ENCODE results near the gene EPS8.
"Not testable (repeated sequence)": the region's sequence is repeated elsewhere in the genome, so short reads cannot be mapped to it uniquely, and the experiment has no call there.

Gene EPS8

DNA sequence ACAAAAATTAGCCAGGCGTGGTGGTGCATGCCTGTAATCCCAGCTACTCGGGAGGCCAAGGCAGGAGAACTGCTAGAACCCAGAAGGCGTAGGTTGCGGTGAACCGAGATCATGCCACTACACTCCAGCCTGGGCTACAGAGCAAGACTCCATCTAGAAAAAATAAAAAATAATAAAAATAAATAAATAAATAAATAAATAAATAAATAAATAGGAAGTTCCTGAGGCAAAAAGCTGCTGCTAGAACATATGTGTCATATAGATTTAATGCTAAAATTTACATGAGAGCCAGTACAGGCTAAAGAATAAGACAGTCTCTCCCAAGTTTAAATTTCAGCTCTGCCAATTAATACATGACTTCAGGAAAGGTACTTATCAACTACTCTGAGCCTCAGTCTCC is 48.8 kb downstream of the EPS8 start:
- not testable (repeated sequence) for H3K27ac Mint-ChIP-seq (ENCODE audit: low read depth); H3K9me3 Mint-ChIP-seq; ATAC-seq (replicated peaks; ENCODE audit: extremely low read depth, poor library complexity, severe bottlenecking); H3K4me1 Mint-ChIP-seq; H3K4me3 Mint-ChIP-seq; DNase-seq (ENCODE audit: low spot score in 2 of 2); H3K36me3 Mint-ChIP-seq (ENCODE audit: insufficient read depth)
- H3K27me3 Mint-ChIP-seq: peaks cover 11% of the 10 kb centered on the region

- Mint-ChIP-seq H3K27ac (ENCODE audit: low read depth) (no peak overlapping the region), H3K4me1 (no peaks in the 10 kb centered on the region)
Measured at GRCh38 chr12:15738438-15739015, 50.7 kb downstream of the EPS8 start.

GRCh38 chr12:15735837-15736615 is 53.2 kb downstream of the EPS8 start:
- H3K4me1 Mint-ChIP-seq: no peaks in the 10 kb centered on the region
- DNase-seq (ENCODE audit: low spot score in 2 of 2): no peak
- no peak for ATAC-seq (replicated peaks; ENCODE audit: extremely low read depth, poor library complexity, severe bottlenecking)
- H3K36me3 Mint-ChIP-seq (ENCODE audit: insufficient read depth): no peaks in the 10 kb centered on the region
- H3K27me3 Mint-ChIP-seq: peaks cover 11% of the 10 kb centered on the region
- H3K27ac Mint-ChIP-seq (ENCODE audit: low read depth): no peak overlapping the region
- H3K9me3 Mint-ChIP-seq: no peaks in the 10 kb centered on the region
- no peak overlapping the region for H3K4me3 Mint-ChIP-seq

More at GRCh38 chr12:15738438-15739015, 50.7 kb downstream of the EPS8 start:
- peaks cover 11% of the 10 kb centered on the region for H3K27me3 Mint-ChIP-seq
- H3K36me3 Mint-ChIP-seq (ENCODE audit: insufficient read depth): no peaks in the 10 kb centered on the region
- no peak overlapping the region for H3K4me3 Mint-ChIP-seq
- DNase-seq (ENCODE audit: low spot score in 2 of 2): no peak
- no peak for ATAC-seq (replicated peaks; ENCODE audit: extremely low read depth, poor library complexity, severe bottlenecking)
- H3K9me3 Mint-ChIP-seq: no peaks in the 10 kb centered on the region

DNA sequence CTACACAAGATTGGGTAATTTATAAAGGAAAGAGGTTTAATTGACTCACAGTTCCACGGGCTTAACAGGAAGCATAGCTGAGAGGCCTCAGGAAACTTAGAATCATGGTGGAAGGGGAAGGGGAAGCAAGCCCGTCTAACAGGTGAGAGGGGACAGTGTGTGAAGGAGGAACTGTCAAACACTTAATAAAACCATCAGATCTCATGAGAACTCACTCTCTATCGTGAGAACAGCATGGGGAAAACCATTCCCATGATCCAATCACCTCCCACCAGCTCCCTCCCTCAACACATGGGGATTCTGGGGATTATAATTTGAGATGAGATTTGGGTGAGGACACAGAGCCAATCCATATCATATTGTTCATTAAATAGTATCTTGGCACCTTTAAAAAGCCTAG is 56.1 kb downstream of the EPS8 start:
- no peak for ATAC-seq (replicated peaks; ENCODE audit: extremely low read depth, poor library complexity, severe bottlenecking)
- H3K4me3 Mint-ChIP-seq: no peak overlapping the region
- H3K27me3 Mint-ChIP-seq: peaks cover 17% of the 10 kb centered on the region
- no peaks in the 10 kb centered on the region for H3K9me3 Mint-ChIP-seq
- H3K27ac Mint-ChIP-seq (ENCODE audit: low read depth): no peak overlapping the region
- H3K4me1 Mint-ChIP-seq: no peaks in the 10 kb centered on the region
- no peaks in the 10 kb centered on the region for H3K36me3 Mint-ChIP-seq (ENCODE audit: insufficient read depth)
- no peak for DNase-seq (ENCODE audit: low spot score in 2 of 2)

GRCh38 chr12:15732341-15733061 is 56.7 kb downstream of the EPS8 start:
- Mint-ChIP-seq H3K27ac (ENCODE audit: low read depth) (no peak overlapping the region), H3K4me1 (no peaks in the 10 kb centered on the region), H3K4me3 (no peak overlapping the region), H3K9me3 (no peaks in the 10 kb centered on the region), H3K36me3 (ENCODE audit: insufficient read depth) (no peaks in the 10 kb centered on the region), H3K27me3 (peaks cover 17% of the 10 kb centered on the region)
- ATAC-seq (replicated peaks; ENCODE audit: extremely low read depth, poor library complexity, severe bottlenecking) (no peak), DNase-seq (ENCODE audit: low spot score in 2 of 2) (no peak)

DNA sequence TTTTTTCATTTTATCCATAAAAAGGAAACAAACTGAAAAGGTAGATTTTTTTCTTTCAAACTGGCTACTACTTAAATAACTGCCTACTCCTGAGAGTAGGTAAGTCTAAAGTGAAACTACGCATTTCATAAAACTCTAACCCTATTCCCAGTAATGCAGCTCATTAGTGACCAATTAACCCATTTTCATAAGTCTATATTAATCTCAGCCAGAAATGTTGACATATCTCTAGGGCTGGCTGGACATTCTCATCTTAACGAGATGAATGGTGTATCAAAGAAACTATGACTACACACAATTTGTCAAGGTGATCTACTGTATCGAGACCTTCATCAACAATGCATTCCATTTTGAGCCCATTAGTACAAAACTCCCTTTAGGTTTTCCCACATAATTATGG is 57.2 kb downstream of the EPS8 start:
- no peak for DNase-seq (ENCODE audit: low spot score in 2 of 2)
- no peaks in the 10 kb centered on the region for H3K36me3 Mint-ChIP-seq (ENCODE audit: insufficient read depth)
- no peaks in the 10 kb centered on the region for H3K9me3 Mint-ChIP-seq
- H3K4me1 Mint-ChIP-seq: no peaks in the 10 kb centered on the region
- no peak overlapping the region for H3K4me3 Mint-ChIP-seq
- peaks cover 17% of the 10 kb centered on the region for H3K27me3 Mint-ChIP-seq
- ATAC-seq (replicated peaks; ENCODE audit: extremely low read depth, poor library complexity, severe bottlenecking): no peak
- H3K27ac Mint-ChIP-seq (ENCODE audit: low read depth): no peak overlapping the region

GRCh38 chr12:15729097-15729496 is 60.1 kb downstream of the EPS8 start:
- Mint-ChIP-seq H3K36me3 (ENCODE audit: insufficient read depth) (no peaks in the 10 kb centered on the region), H3K9me3 (no peaks in the 10 kb centered on the region)
- no peak for ATAC-seq (replicated peaks; ENCODE audit: extremely low read depth, poor library complexity, severe bottlenecking)

DNA sequence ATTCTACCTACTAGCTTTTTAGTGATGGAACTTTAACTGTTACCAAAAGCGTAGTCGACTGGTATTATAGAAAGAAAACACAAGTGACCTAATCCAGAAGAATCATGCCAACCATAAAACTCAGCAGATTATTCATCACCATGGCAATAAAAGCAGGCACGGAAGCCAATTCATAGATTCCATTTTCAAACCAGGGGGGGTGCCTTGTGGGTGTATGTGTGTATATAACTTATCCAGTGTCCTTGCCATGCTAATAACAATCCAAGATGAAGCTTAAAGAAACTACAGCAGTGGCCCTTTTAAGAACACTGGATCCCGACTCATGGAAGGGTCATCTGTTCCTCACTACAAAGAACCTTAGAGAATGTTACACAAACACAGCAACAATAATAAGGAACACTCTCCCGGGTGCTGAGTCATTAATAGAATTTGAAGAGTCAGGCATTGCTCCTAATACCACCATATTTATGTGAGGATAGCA is 61.0 kb downstream of the EPS8 start:
- Mint-ChIP-seq H3K36me3 (ENCODE audit: insufficient read depth) (no peaks in the 10 kb centered on the region), H3K27me3 (peaks cover 17% of the 10 kb centered on the region), H3K4me3 (no peak overlapping the region), H3K4me1 (no peaks in the 10 kb centered on the region), H3K9me3 (no peaks in the 10 kb centered on the region), H3K27ac (ENCODE audit: low read depth) (no peak overlapping the region)
- no peak for DNase-seq (ENCODE audit: low spot score in 2 of 2)
- no peak for ATAC-seq (replicated peaks; ENCODE audit: extremely low read depth, poor library complexity, severe bottlenecking)

More at GRCh38 chr12:15729097-15729496, 60.1 kb downstream of the EPS8 start:
- DNase-seq (ENCODE audit: low spot score in 2 of 2): no peak
- no peaks in the 10 kb centered on the region for H3K4me1 Mint-ChIP-seq
- no peak overlapping the region for H3K4me3 Mint-ChIP-seq
- no peak overlapping the region for H3K27ac Mint-ChIP-seq (ENCODE audit: low read depth)
- peaks cover 17% of the 10 kb centered on the region for H3K27me3 Mint-ChIP-seq

- DNase-seq (ENCODE audit: low spot score in 2 of 2) (no peak), ATAC-seq (replicated peaks; ENCODE audit: extremely low read depth, poor library complexity, severe bottlenecking) (no peak)
- Mint-ChIP-seq H3K27me3 (peaks cover 25% of the 10 kb centered on the region), H3K27ac (ENCODE audit: low read depth) (no peak overlapping the region), H3K36me3 (ENCODE audit: insufficient read depth) (no peaks in the 10 kb centered on the region), H3K4me1 (no peaks in the 10 kb centered on the region), H3K9me3 (no peaks in the 10 kb centered on the region), H3K4me3 (no peak overlapping the region)
Measured at GRCh38 chr12:15726878-15727150, 62.4 kb downstream of the EPS8 start.

DNA sequence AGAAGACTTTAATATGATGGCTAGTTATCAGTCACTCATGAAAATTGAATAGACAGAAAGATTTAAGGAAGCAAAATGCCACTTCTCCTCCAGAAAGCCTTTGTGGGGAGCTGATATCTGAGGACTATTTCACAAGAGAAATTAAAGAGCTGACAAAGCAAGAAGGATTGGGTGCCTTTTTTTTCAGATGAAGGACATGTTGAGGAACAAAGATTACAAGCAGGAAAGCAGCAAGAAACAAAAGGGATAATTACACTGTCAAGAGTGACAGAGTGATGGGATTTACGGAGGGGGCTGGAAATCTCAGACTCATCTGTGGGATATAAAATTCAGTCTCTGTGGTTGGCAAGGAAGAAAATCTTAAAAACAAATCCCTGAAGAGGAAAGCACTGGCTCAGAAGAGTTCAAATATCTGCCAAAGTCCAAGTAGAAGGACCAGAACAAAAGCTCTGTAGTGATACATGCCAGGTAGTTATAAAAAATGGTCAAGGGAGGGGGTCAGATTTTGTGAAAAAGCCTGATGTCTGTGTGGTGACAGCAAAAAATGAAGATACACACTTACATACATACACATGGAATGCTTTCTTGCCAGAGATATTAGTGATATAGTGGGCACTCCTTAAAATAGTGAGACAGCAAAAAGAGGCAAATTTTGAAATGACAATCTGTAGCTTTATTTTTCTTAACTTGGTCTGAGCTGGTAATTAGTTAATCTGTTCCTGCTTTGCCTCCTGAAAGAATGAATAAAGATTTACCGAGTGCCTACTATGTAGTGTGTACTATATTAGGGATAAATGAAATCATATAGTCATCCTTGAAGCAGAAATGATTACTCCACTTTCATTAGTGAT is 62.9 kb downstream of the EPS8 start:
- Mint-ChIP-seq H3K4me3 (no peak overlapping the region), H3K4me1 (no peaks in the 10 kb centered on the region), H3K9me3 (no peaks in the 10 kb centered on the region), H3K27me3 (peaks cover 25% of the 10 kb centered on the region), H3K36me3 (ENCODE audit: insufficient read depth) (no peaks in the 10 kb centered on the region), H3K27ac (ENCODE audit: low read depth) (no peak overlapping the region)
- ATAC-seq (replicated peaks; ENCODE audit: extremely low read depth, poor library complexity, severe bottlenecking) (no peak), DNase-seq (ENCODE audit: low spot score in 2 of 2) (no peak)

DNA sequence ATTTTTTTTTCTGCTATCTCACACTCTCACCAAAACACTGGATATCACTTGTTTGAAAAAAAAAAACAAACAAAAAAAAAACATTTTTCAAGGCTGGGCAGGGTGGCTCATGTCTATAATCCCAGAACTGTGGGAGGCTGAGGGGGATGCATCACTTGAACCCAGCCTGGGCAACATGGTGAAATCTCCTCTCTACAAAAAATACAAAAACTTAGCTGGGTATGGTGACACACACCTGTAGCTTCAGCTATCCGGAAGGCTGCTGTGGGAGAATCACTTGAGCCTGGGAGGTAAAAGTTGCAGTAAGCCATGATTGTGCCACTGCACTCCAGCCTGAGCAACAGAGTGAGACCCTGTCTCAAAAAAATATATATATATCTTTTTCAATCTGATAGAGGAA is 66.2 kb downstream of the EPS8 start:
- peaks cover 7% of the 10 kb centered on the region for H3K27me3 Mint-ChIP-seq
- no peak for ATAC-seq (replicated peaks; ENCODE audit: extremely low read depth, poor library complexity, severe bottlenecking)

DNA sequence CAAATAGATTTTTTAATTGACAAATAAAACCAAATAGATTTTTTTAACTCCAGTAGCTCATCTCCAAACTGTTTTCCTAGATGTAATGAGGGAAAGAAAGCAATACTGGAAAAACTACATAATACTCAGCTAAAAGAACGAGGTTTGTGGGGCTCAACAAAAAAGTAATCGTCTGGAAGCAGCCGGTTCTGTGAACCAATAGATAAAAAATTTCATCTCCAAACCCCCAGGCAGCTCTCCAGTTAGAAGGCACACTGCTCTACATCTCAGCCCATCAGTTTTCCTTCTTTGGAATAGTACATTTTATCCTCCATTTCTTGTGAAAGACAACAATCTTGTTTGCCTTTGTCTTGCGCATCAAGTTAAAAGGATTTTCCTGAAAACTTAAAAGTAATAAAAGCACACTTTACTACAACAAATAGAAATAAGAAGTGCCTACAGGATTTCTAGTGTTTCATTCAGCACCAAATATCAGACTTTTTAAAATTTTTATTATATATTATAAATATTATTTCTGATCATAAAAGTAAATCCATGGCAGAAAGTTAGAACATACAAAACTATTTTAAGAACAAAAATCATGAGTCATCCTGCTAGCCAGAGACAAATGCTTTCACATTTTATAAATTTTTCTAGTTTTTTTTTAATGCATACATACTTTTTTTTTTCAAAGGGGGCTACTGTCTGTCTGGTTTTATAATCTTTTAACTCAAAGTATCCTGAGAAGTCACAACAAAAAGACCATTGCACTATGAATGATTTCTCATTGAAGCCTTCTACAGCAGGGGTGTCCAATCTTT is 67.7 kb downstream of the EPS8 start:
- no peaks in the 10 kb centered on the region for H3K9me3 Mint-ChIP-seq
- DNase-seq (ENCODE audit: low spot score in 2 of 2): no peak
- H3K27me3 Mint-ChIP-seq: peaks cover 20% of the 10 kb centered on the region
- H3K4me3 Mint-ChIP-seq: no peak overlapping the region
- no peak overlapping the region for H3K27ac Mint-ChIP-seq (ENCODE audit: low read depth)
- ATAC-seq (replicated peaks; ENCODE audit: extremely low read depth, poor library complexity, severe bottlenecking): no peak
- H3K36me3 Mint-ChIP-seq (ENCODE audit: insufficient read depth): no peaks in the 10 kb centered on the region
- no peaks in the 10 kb centered on the region for H3K4me1 Mint-ChIP-seq

More for the DNA sequence above, 66.2 kb downstream of the EPS8 start:
- Mint-ChIP-seq H3K9me3 (no peaks in the 10 kb centered on the region), H3K4me3 (no peak overlapping the region), H3K4me1 (no peaks in the 10 kb centered on the region), H3K36me3 (ENCODE audit: insufficient read depth) (no peaks in the 10 kb centered on the region), H3K27ac (ENCODE audit: low read depth) (no peak overlapping the region)
- DNase-seq (ENCODE audit: low spot score in 2 of 2): no peak

All from central memory CD8-positive, alpha-beta T cell (primary cell).